ENCODE data around the gene THSD7B.

GRCh38 chr2:137348301-137348700, 583.0 kb downstream of the THSD7B start:
- TF ChIP-seq, protein P1, sequence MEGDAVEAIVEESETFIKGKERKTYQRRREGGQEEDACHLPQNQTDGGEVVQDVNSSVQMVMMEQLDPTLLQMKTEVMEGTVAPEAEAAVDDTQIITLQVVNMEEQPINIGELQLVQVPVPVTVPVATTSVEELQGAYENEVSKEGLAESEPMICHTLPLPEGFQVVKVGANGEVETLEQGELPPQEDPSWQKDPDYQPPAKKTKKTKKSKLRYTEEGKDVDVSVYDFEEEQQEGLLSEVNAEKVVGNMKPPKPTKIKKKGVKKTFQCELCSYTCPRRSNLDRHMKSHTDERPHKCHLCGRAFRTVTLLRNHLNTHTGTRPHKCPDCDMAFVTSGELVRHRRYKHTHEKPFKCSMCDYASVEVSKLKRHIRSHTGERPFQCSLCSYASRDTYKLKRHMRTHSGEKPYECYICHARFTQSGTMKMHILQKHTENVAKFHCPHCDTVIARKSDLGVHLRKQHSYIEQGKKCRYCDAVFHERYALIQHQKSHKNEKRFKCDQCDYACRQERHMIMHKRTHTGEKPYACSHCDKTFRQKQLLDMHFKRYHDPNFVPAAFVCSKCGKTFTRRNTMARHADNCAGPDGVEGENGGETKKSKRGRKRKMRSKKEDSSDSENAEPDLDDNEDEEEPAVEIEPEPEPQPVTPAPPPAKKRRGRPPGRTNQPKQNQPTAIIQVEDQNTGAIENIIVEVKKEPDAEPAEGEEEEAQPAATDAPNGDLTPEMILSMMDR (IDR thresholded peaks at IDR 0.05), result no peak
- TF ChIP-seq EP300 (IDR thresholded peaks at IDR 0.05; ENCODE audit: low read depth) (no peak), POLR2AphosphoS5 (IDR thresholded peaks at IDR 0.05) (no peak), POLR2A (IDR thresholded peaks at IDR 0.05) (no peak)
